A549 (cell line): ENCODE data around the gene CAMTA1. TPM values are rescaled to one million over a fixed set of nuclear protein-coding genes. Genes with fewer than 3 reads are reported as not detected.

Experiments
- ATAC-seq, 2 experiments: fragments of 200-7000 bp in 1 of 2; fragments of >200 bp in 1 of 2; cut with Nextera tagmentation in 1 of 2; cut with Tn5 transposase in 1 of 2; 3 replicates each; pipeline versions ENCODE4 v1.8.0 to v1.9.1; 2018 to 2020; ENCODE audit warnings: mild to moderate bottlenecking in 1 of 2, moderate library complexity in 1 of 2
- CTCF ChIA-PET: fragments of 300-600 bp; sonication (Branson Sonifier 250); formaldehyde crosslinking; extraction: SDS; loops from one replicate; lab custom pipeline; 2021; ENCODE audit warnings: antibody characterized with exemption, inconsistent platforms; lab: Yijun Ruan, JAX
- POLR2A ChIA-PET: fragments of 350-600 bp; formaldehyde crosslinking; extraction: SDS; loops from one replicate; lab custom pipeline; 2021; ENCODE audit warnings: antibody characterized with exemption, inconsistent platforms; lab: Yijun Ruan, JAX
- DNase-seq, 2 experiments: peaks; one replicate each; pipeline versions ENCODE4 v3.0.0 to v3.0.0-alpha.2; 2011 to 2016; ENCODE audit warnings: low read depth in 1 of 2, low spot score in 1 of 2
- FAIRE-seq: peaks from 2 replicates; lab custom pipeline; 2011; peaks lifted over from hg19 to GRCh38; lab: Jason Lieb, UNC
- H3K27ac ChIP-seq, 2 experiments: fragments of >200 bp; sonication (Bioruptor Twin); formaldehyde crosslinking; 3 replicates each; pipeline ENCODE4 v1.5.1; 2016 to 2017
- H3K4me1 ChIP-seq: fragments of >200 bp; sonication (Bioruptor Twin); formaldehyde crosslinking; 3 replicates; pipeline ENCODE4 v1.6.1; 2016
- H3K4me2 ChIP-seq: fragments of >200 bp; sonication (Bioruptor Twin); formaldehyde crosslinking; 3 replicates; pipeline ENCODE4 v1.6.1; 2016
- H3K4me3 ChIP-seq: fragments of >200 bp; sonication (Bioruptor Twin); formaldehyde crosslinking; 3 replicates; pipeline ENCODE4 v1.5.1; 2016
- H3K9me3 ChIP-seq: fragments of >200 bp; sonication (Bioruptor Twin); formaldehyde crosslinking; 3 replicates; pipeline ENCODE4 v1.6.1; 2016
- CHD2 ChIP-seq: fragments of 150-350 bp; IDR thresholded peaks from 2 replicates; pipeline ENCODE4 v1.6.1; 2014; ENCODE audit warnings: low read length; ENCODE audit not compliant: partially characterized antibody
- CTCF ChIP-seq: fragments of >200 bp; sonication (Bioruptor Twin); formaldehyde crosslinking; IDR thresholded peaks from 3 replicates; pipeline ENCODE4 v1.5.1; 2016
- EHF ChIP-seq: fragments of 250-450 bp; sonication (Bioruptor Pico); IDR thresholded peaks from 2 replicates; pipeline ENCODE4 v1.5.0; 2020; ENCODE audit warnings: mild to moderate bottlenecking
- ESRRA ChIP-seq: fragments of 150-350 bp; IDR thresholded peaks from 2 replicates; pipeline ENCODE4 v1.6.1; 2014; ENCODE audit warnings: mild to moderate bottlenecking, low read length, borderline replicate concordance
- FOXS1 ChIP-seq: fragments of 250-450 bp; sonication (Bioruptor Pico); IDR thresholded peaks from 2 replicates; pipeline ENCODE4 v1.5.0; 2020; ENCODE audit warnings: mild to moderate bottlenecking, moderate library complexity
- GATA3 ChIP-seq: IDR thresholded peaks from 2 replicates; pipeline ENCODE4 v1.6.1; 2012; ENCODE audit warnings: borderline replicate concordance
- HDAC2 ChIP-seq: fragments of 200-600 bp; sonication (generic); IDR thresholded peaks from 2 replicates; pipeline ENCODE4 v1.6.1; 2016
- HEYL ChIP-seq: fragments of 250-450 bp; sonication (Bioruptor Pico); IDR thresholded peaks from 2 replicates; pipeline ENCODE4 v1.8.0; 2021; ENCODE audit warnings: mild to moderate bottlenecking, moderate library complexity
- KDM1A ChIP-seq: fragments of 200-600 bp; sonication (generic); IDR thresholded peaks from 2 replicates; pipeline ENCODE4 v1.6.1; 2016; ENCODE audit warnings: low read depth, mild to moderate bottlenecking
- MYC ChIP-seq: IDR thresholded peaks from 2 replicates; pipeline ENCODE4 v1.6.1; 2012; ENCODE audit warnings: mild to moderate bottlenecking, inconsistent platforms, low read length, improper control_type of control experiment, borderline replicate concordance
- NPAS2 ChIP-seq: fragments of 250-450 bp; sonication (Bioruptor Pico); IDR thresholded peaks from 2 replicates; pipeline ENCODE4 v1.8.0; 2022; ENCODE audit warnings: mild to moderate bottlenecking, moderate library complexity, borderline replicate concordance
- NR3C1 ChIP-seq: fragments of >200 bp; sonication (Bioruptor Twin); formaldehyde crosslinking; IDR thresholded peaks from 3 replicates; pipeline ENCODE4 v1.6.1; 2017
- POLR2A ChIP-seq: IDR thresholded peaks from 2 replicates; pipeline ENCODE4 v1.6.1; 2012; ENCODE audit warnings: mild to moderate bottlenecking, low read length
- REST ChIP-seq: fragments of 200-600 bp; sonication (generic); IDR thresholded peaks from 2 replicates; pipeline ENCODE4 v1.6.1; 2016; ENCODE audit warnings: antibody characterized with exemption, mild to moderate bottlenecking, moderate library complexity
- SMC3 ChIP-seq: fragments of >200 bp; sonication (Bioruptor Twin); formaldehyde crosslinking; IDR thresholded peaks from 3 replicates; pipeline ENCODE4 v1.6.1; 2018; ENCODE audit warnings: inconsistent platforms
- SREBF2 ChIP-seq: fragments of 450-650 bp; IDR thresholded peaks from 2 replicates; pipeline ENCODE4 v1.6.1; 2014; ENCODE audit warnings: mild to moderate bottlenecking, moderate library complexity
- TP53 ChIP-seq: fragments of 250-450 bp; sonication (Bioruptor Pico); IDR thresholded peaks from 2 replicates; pipeline ENCODE4 v1.5.0; 2021; ENCODE audit warnings: mild to moderate bottlenecking, moderate library complexity
- USF2 ChIP-seq: fragments of 450-650 bp; IDR thresholded peaks from 2 replicates; pipeline ENCODE4 v1.6.1; 2014; ENCODE audit warnings: antibody characterized with exemption
- ZFP36 ChIP-seq: fragments of 450-650 bp; IDR thresholded peaks from 2 replicates; pipeline ENCODE4 v1.6.1; 2014; ENCODE audit warnings: borderline replicate concordance; ENCODE audit not compliant: partially characterized antibody
- ZNF302 ChIP-seq: fragments of 250-450 bp; sonication (Bioruptor Pico); IDR thresholded peaks from 2 replicates; pipeline ENCODE4 v1.9.0; 2021; ENCODE audit warnings: inconsistent platforms, mild to moderate bottlenecking, moderate library complexity
- WGBS: methylation state at CpG from one replicate; pipeline ENCODE4 v1.1.6; 2017; ENCODE audit errors: missing lambda C conversion rate; 5-methylcytosine and 5-hydroxymethylcytosine counted together
- polyA plus RNA-seq, 4 experiments: library from polyadenylated mRNA; depleted of rRNA in 3 of 4; stranded (reverse); fragments of >200 nt; fragmentation: RNase III in 1 of 4; extraction: RNeasy Plus Mini Kit Qiagen cat#74134 plus additional on column Dnase treatment in 1 of 4; gene quantifications; 2 replicates in 3 of 4; 3 replicates in 1 of 4; pipeline ENCODE4 v1.2.3, GENCODE V29; 2011 to 2017

CAMTA1 gene
- polyA plus RNA-seq, 2 of the 4 experiments (the other 2 are of a cell fraction): 58.8 to 75.0 TPM

GRCh38 chr1:7427605-7428300 is 642.5 kb downstream of the CAMTA1 start:
- POLR2A ChIA-PET: no interaction called here
- ATAC-seq (no peak), DNase-seq (no peak), FAIRE-seq (no peak)
- Histone ChIP-seq H3K9me3 (no peaks in the 10 kb centered on the region), H3K4me1 (no peaks in the 10 kb centered on the region), H3K27ac (peak overlapping the region in 1 of 2 experiments; percentile 33; a peak in 1 of 6 replicates), H3K4me3 (no peak overlapping the region), H3K4me2 (no peak overlapping the region)
- 81% methylated on average over 15 of the region's 17 CpGs for WGBS
- CTCF ChIA-PET: interaction anchor here (0.6 to 2.1 kb wide), 6 partner anchors 13 to 726 kb away, joined by 3 to 4 read pairs (median 4); partner anchors contain the start of gene DNAJC11
- no peak for TF ChIP-seq ZNF302 (CRISPR knock-in tag)
- no peak for TF ChIP-seq REST
- no peak for TF ChIP-seq FOXS1
- TF ChIP-seq CHD2: no peak
- no peak for TF ChIP-seq MYC

- H3K9me3 ChIP-seq: peaks cover 1% of the 10 kb centered on the region; the same call in 1 of the 3 replicates
- FAIRE-seq: no peak
- H3K4me1 ChIP-seq: no peaks in the 10 kb centered on the region
- ATAC-seq: no peak
- no peak for TF ChIP-seq USF2
- no peak for TF ChIP-seq SREBF2
- no peak for TF ChIP-seq CTCF
- no peak for TF ChIP-seq TP53 (CRISPR knock-in tag)
- no peak for TF ChIP-seq SMC3
- TF ChIP-seq HEYL (CRISPR knock-in tag): no peak
- TF ChIP-seq EHF: no peak
- no peak for TF ChIP-seq POLR2A
- no peak for TF ChIP-seq NR3C1
- no peak for TF ChIP-seq ZFP36
- TF ChIP-seq ESRRA: no peak
- no peak for TF ChIP-seq HDAC2
- TF ChIP-seq GATA3: no peak
- no peak for TF ChIP-seq KDM1A
- TF ChIP-seq NPAS2 (CRISPR knock-in tag): no peak
- H3K4me3 ChIP-seq: no peak overlapping the region
- WGBS: 90% methylated on average over 3 of the region's 3 CpGs
- POLR2A ChIA-PET: no interaction called here
- no peak overlapping the region for H3K27ac ChIP-seq
- CTCF ChIA-PET: no interaction called here
- no peak for DNase-seq
- no peak overlapping the region for H3K4me2 ChIP-seq
Observed at GRCh38 chr1:7429290-7429689, 644.0 kb downstream of the CAMTA1 start.
